Fibroblast of skin of back (primary cell): ENCODE data around the gene NPIPA8.
"Not testable (repeated sequence)": the region's sequence is repeated elsewhere in the genome, so short reads cannot be mapped to it uniquely, and the experiment has no call there.

Source experiments
- DNase-seq: peaks from one replicate; pipeline ENCODE4 v3.0.0-alpha.2; 2013

NPIPA8 gene

GRCh38 chr16:18276756-18277155 is 59.8 kb downstream of the NPIPA8 start:
- not testable (repeated sequence) for DNase-seq

- DNase-seq: not testable (repeated sequence)
Observed at GRCh38 chr16:18270171-18270570, 66.4 kb downstream of the NPIPA8 start.
